NCI-H2029 treated with DMSO at 0.1 percent for 48 hours (cell line): ENCODE measurements around the gene CCT6B.

Experiments used
- DNase-seq: peaks from one replicate; lab custom pipeline; 2025; lab: John Stamatoyannopoulos, UW

Gene CCT6B

GRCh38 chr17:34883106-34884000 lies 77.9 kb downstream of the CCT6B start:
- no peak for DNase-seq

GRCh38 chr17:34879146-34879545 lies 82.1 kb downstream of the CCT6B start:
- DNase-seq, result no peak
